Central memory CD4-positive, alpha-beta T cell (primary cell): ENCODE results near the gene KRTAP10-12.
"Not testable (repeated sequence)": the region's sequence is repeated elsewhere in the genome, so short reads cannot be mapped to it uniquely, and the experiment has no call there.

Source experiments
- DNase-seq: peaks from one replicate; pipeline ENCODE4 v3.0.0; 2022

KRTAP10-12 gene

DNA sequence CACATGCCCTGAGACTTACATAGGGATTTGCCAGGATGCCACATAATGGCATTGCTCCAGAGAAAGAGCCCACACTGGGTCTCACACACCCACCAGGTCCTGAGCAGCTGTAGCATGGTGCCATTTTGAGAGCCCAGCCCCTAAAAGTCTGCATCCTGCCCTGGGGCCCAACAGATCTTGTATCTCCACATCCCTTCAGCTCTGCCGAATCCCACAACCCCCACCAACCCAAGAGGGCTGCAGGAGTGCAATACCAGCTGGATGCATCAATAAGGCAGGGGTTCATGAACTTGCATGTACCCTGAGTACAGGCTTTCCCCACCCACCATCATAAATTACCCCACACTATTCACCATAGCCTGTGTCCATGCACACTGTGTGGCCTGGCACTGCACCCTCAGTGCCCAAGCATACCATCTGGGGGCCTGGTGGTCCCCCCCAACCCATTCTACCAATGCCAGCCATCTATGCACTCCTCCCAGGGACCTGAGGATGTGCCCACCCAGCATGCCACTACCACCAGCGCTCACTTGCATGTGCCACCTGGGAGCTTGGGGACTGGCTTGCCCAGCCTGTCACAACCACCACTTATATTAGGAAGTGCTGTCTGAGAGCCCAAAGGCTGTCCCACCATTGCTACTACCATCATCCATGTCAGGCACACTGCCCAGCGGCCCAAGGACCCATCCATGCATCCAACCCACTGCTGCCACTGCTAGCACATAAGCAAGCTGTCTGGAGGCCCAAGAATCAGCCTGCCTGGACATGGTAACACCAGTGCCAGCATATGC, 26.1 kb upstream of the KRTAP10-12 start:
- no peak for DNase-seq

DNA sequence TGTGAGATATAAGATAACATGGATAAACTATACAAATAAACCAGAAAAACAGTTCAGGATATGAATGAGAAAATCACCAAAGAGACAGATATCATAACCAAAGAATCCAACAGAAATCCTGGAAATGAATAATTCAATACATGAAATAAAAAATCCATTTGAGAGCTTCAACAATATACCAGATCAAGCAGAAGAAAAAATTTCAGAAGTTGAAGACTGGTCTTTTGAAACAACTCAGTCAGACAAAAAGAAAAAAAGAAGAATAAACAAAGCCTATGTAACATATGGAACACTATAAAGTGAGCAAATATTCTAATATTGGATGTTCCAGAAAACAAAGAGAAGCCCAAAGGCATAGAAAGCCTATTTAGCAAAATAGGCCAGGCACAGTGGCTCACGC, 25.1 kb upstream of the KRTAP10-12 start:
- DNase-seq, result no peak

DNA sequence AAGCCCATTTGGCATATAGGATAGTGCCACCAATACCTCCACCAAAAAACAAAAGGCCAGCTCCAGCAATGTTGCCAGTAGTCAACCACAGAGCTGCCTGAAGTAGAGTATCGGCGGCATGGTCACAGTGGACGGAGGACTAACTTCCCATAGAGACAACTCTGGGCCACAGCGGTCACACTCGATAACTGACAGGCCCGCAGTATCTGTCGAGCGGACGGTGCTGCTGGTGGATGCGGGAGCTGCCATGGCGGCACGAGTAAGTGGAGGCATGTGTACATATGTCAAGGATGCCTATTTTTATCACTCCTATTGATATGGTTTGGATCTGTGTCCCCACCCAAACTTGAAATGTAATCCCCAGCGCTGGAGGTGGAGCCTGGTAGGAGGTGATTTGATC, 19.1 kb upstream of the KRTAP10-12 start:
- DNase-seq, result no peak

DNA sequence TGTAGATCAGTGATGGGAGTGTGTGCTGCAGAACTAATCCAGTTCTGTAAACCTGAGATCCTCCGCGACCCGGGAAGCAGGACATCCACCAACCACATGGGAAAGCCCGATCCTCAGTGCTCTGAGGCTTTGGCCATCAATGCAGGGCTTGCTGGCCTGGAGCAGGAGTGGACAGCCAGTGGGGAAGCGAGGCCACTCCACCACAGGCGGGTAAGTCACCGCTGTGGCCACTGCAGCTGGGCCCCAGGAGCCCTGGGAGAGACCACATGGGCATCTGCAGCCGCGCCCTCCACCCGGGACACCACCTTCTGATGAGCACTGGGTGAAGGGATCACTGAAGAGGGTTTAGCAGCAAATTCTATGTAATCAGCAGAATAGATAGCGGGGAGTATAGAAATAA, 15.8 kb upstream of the KRTAP10-12 start:
- DNase-seq, result no peak

DNA sequence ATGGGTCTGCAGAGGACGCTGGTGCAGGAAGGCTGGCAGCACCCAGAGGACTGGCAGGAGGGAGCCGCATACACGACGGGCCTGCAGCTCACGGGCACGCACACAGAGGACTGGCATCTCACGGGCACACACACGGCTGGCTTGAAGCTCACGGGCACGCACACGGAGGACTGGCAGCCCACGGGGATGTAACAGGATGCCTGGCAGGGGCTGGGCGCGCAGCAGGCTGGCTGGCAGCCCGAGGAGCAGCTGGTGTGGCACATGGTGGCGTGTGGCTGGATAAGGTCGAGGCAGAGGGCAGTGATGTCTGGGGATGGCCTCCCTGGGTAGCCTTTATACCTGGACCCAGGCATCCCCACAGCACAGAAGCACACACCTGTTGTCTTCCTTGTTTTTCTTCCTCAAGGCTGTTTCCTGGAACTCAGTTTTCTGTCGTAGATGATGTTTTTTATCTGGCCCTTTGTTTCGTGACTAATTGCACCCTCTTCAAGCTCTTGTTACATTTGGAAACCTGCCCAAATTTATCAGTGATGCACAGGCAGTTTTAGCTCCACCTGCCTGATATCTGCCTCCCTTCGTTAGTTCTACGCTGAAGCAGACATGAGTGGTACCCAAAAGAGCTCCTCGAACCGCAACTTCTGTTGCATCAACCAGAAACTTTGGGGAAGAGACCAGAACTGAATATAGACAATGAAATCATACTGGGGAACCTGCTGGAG, 15.0 kb upstream of the KRTAP10-12 start, which contains the start of gene KRTAP12-1:
TSS of gene KRTAP12-1 (minus strand) at position 303 of the 719 bp plus-strand sequence. CDS start at position 263, 40 bp downstream.
- DNase-seq, result no peak

DNA sequence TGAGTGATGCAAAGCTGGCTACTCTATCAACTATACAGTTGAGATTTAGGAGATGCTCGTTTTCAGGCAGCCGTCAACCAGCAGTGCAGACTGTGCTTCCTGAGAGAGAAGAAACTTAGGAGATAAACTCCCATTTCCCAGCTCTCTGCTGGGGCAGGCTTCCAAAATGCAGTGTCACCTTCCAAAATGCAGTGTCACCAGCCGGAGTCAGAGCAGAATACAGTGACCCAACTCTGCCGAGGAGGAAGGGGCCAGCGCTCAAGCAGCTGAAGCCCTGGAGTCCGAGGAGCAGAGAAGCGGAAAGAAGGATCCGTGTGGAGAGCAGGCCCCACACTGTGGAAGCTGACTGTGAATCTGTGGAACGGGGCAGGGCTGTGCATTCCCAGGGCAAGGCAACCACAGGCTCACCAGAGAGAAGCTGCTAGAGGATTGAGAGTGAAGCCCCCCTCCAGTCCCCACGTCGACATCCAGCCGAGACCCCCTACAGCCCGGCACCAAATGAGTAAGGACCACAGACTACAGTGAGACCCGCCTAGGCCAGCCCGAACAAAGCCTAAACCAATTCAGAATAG, 14.3 kb upstream of the KRTAP10-12 start:
- no peak for DNase-seq

DNA sequence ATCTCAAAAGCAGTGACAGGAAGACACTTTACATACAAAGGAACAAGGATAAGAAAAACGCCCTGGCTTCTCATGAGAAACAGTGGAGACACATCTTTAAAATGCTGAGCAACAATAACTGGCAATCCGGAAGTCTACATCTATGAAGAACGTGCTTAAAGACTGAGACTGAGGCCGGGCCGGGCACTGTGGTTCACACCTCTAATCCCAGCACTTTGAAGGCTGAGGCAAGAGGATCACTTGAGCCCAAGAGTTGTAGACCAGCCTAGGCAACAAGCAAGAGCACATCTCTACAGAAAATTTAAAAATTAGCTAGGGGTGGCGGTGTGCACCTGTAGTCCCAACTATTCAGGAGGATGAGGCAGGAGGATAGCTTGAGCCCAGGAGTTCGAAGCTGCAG, 12.9 kb upstream of the KRTAP10-12 start:
- DNase-seq, result no peak

DNA sequence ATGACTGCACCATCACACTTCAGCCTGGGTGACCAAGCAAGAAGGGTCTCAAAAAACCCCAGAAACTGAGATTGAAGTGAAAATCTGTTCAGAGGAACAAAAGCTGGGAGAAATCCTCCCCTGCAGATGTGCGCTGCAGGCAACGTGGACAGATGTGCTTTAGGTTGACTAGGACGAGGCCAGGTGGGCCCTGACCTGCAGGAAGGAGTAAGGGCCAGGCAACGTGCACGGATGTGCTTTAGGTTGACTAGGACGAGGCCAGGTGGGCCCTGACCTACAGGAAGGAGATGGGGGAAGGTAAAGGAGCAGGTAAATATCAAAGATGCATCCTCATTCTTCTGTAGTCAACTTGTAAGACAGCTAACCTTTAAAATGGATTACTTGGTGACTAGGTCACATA, 12.5 kb upstream of the KRTAP10-12 start:
- no peak for DNase-seq

DNA sequence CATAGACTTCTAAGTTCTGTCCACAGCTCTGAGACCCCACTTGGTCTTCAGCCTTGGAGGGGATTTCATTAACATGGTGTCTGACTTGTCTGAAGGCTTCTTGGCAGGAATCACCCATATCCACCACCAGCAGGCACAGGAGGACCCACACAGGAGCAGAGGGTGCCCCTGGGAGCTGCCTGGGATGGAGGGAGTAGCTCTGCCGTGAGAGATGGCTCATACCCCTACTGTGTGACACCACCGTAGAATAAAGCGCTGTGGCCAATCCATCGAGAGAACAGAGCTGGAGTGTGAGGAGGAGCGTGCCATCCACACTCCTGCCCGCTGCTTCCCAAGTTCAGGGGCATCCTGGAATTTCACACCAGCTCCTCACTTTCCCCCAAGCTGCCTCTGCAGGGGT, 11.9 kb upstream of the KRTAP10-12 start:
- not testable (repeated sequence) for DNase-seq

DNA sequence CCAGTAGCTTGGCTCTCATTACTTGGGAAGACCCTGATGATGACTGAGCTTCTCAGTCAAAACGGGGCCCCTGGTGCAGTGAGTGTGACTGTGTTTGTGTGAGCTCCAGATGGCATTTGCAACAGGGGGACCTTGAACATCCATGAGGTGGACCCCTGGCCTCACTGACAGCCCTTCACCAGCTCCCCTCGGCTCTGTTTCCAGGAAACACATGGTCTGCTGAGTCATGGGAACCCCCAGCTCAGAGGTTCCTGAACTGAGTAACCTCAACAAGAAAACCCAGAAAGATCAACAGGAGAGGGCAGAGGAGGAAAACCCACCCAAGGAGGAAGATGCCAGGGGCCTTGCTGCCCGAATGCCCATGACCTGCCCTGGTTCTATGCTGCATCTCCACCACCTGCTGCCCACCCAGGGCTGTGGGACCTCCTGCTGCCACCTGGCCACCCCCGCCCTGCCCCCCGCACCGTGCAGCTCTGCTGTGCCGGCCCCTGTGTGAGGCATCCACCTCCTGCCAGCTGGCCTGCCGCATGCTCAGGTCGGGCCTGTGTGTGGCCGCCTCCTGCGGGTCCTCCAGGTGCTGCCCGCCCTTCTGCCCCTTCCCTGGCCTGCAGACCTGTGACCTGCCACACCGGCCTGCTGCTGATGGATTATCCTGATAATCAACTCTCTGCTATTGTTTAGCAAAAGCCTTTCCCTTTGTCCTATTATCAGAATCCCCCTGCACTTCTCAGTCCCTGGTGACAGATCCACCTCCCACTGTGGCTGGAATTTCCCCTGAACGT, 10.8 kb upstream of the KRTAP10-12 start:
- DNase-seq, result no peak

DNA sequence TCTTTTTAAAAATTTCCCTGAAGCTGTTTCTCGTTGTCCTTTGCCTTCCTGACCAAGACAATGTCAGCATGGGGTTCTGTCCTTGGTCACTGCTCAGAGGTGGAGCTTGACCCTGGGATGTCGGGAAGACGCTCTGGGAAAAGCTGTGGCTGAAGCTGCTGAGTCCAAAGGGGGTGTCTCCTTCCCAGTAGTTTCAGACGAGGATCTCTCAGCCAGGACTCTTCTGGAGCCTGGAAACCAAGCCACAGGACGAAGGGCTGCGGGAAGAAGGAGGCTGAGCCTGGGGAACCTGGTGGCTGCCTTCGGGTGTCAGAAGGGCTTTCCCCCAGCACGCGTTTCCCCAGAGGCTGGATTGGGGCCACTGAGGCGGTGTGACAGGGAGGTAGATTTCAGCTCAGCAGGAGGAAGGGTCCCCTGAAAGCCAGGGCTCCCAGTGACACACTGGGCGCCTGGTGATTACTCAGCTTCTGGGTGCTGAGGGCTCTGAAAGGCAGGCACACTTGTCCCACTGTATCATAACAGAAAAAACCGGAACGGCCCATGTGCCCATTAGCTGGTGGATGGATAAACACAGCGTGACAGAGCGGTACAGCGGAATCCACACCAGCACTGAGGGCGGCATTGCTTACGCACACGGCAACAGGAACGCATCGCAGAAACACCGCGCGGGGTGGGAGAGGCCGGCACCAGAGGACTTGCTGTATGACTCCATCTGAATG, 10.0 kb upstream of the KRTAP10-12 start:
- no peak for DNase-seq

DNA sequence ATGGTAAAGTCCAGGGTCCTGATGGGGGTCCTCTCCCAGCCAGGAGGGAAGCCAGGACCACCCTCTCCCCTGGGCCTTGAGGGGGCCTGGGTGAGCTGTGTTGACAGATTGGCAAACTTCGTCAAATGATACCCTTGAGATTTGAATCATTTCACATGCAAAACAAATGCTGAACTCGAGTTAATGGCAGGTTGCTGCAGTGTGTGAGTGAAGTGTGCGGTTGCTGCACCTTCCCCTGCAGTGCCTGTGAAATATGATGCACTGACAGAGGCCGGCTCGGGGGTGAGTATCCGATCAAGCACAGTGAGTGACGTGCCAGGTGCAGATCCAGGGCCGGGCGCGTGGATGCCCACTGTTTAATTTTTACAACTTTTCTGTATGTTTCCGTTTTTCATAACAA, 9.3 kb upstream of the KRTAP10-12 start:
- DNase-seq, result no peak

DNA sequence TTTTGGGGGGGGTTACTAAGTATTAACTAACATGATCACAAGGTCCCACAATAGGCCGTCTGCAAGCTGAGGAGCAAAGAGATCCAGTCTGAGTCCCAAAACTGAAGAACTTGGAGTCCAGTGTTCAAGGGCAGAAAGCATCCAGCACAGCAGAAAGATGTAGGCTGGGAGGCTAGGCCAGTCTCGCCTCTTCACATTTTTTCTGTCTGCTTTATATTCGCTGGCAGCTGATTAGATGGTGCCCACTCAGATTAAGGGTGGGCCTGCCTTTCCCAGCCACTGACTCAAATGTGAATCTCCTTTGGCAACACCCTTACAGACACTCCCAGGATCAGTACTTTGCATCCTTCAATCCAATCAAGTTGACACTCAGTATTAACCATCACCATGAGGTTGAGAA, 7.2 kb upstream of the KRTAP10-12 start:
- not testable (repeated sequence) for DNase-seq

DNA sequence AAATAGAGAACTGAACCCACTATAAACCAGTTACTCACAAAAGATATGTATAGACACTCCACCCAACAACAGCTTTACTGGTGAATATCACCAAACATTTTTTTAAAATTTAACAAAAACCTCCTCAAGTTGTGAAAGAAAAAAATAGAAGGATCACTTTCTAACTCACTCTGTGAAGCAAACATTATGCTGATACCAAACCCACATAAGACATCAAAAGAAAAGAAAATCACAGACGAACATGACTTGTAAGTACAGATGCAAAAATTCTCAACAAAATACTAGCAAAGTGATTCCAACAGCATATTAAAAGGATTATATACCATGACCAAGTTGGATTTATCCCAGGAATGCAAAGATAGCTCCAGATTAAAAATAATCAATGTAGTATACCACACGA, 5.3 kb upstream of the KRTAP10-12 start:
- no peak for DNase-seq

DNA sequence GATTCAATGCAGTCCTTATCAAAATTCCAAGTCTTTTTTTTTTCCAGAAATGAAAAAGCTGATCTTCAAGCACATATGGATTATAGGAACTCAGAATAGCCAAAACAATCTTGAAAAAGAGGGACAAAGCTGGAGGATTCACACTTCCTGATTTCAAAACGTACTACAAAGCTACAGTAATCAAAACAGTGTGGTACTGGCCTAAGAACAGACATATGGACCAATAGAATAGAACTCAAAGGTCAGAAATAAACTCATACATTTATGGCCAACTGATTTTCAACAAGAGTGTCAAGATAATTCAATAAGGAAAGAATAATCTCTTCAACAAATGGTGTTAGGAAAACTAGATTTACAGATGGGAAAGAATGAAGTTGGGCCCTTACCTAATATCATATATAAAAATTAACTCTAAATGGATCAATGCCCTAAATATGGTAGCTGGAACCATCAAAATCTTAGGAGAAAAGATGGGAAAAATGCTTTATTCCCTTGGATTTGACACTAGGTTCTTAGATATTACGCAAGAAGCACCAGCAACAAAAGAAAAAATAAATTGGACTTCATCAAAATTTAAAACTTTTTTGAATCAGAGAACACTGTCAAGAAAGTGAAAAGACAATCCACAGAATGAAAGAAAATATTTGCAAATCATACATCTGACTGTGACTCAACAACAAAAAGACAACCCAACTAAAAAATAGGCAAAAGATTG, 4.0 kb upstream of the KRTAP10-12 start:
- no peak for DNase-seq

DNA sequence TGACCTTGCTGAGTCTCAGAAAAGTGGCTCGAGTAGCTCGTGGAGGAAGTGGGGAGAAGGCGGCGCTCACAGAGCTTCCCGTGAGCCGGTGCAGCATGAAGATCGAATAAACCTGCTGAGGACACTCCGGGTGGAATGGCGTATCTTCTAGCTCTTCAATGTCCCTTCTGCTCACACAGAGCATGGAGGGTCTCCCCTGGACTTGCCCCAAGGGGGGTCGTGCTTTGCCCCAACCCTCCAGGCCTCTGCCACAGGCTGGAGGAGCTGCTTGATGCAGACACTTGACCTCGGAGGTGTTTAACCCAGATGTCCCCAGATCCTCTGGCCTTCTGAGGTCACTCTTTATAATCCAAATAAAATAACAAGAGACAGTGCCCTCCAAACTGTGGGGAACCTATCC, 2.2 kb upstream of the KRTAP10-12 start:
- DNase-seq, result no peak

DNA sequence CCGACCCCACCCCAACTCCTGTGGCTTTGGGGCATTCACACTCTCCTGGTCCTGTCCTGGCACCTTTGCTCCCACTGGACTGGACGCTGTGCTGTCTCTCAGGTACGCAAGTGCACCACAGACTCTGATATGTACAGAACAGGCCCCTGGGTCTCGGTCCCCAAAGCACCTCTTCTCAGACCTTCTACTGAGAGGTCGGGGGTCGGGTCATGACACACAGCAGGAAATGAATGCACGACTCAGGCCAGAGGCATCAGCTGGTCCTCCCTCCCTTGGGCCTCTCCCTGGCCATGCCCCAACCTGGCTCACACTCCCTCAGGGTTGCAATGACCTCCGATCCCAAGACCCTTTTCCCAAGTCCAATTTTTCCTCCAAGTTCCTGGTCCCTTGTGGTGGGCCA, 1.8 kb upstream of the KRTAP10-12 start:
- DNase-seq, result no peak

DNA sequence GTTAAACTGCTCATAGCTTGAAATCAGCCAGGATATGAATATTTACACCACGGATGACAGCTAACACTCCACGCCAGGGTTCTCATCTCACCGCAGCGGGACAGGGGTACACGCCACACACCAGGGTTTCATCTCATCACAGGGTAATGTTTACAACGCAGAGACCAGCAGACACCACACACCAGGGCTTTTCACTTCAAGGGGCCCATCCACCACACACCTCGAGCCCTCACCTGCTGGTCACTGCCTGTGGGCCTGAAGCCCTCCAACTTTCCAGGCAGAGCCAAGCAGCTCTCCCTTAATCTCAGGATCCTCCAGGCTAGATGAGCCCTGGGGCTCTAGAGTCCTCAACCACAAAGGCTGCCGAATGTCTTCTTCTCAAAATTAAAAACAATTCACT, 1.3 kb upstream of the KRTAP10-12 start:
- no peak for DNase-seq

DNA sequence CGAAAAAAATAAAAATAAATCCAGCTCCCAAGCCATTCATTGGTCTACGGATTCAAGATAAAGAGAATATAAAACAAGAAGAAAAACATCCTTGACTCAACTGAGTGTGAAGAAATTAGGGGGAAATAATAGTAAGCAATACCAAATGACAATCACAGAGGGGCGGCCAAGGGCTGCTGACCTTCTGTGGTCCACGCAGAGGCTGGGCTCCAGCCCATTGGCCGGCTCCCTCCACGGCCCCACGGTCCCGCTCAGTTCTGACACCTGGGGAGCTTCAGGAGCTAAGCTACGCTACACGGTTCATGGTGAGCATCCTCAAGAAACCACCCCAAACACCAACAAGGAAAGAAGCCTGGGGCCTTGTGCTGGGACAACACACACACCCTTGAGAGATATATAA, 400 bp upstream of the KRTAP10-12 start:
- no peak for DNase-seq

DNA sequence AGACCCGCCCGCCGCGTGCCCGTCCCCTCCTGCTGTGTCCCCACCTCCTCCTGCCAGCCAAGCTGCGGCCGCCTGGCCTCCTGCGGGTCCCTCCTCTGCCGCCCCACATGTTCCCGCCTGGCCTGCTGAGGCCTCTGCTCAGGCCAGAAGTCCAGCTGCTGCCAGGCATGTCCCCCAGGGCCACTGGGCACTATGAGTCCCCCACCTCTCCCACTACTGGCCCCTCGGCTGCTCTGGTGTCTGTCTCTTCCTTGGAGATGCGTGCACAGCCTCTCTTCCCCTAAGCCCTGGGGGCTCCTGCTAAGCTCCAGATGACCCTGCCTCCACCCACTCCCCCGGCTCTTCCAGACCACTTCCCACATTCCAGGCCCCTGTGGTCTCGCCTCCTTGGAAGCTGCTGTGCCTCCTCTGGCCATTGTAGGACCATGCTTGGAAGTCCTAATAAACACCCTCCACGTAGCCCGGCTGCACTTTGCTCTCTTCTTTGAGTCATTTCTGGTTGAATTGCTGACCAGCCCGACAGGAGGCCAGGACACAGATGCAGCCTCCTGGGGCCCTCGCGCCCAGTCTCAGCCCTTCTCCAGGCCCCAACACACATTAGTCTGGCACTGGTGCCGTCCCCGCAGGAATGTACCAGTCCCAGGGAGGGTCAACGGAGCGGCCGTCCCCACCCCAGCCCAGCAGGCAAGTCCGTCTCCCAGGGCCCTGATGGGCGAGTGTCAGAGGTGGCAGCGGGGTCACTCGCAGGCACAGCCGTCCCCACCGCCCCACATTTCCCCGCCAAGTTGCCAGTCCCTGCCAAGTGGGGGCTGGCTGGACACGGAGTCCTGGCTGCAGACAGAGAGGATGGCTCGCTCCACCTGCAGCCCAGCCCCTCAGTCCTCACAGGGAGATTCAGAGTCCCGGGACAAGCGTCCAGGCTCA, 1.1 kb downstream of the KRTAP10-12 start:
- no peak for DNase-seq
